NB4 (cell line): ENCODE data around the gene MVP.
A peak's percentile ranks its signal among the peaks of the same experiment; 100 is the strongest.
"Not testable (repeated sequence)": the region's sequence is repeated elsewhere in the genome, so short reads cannot be mapped to it uniquely, and the experiment has no call there.

Experiments
- DNase-seq: peaks from one replicate; pipeline ENCODE4 v3.0.0; 2010; ENCODE audit warnings: low read depth
- H3K4me3 ChIP-seq: one replicate; pipeline ENCODE4 v1.5.1; 2011; ENCODE audit warnings: mild to moderate bottlenecking, low read depth, low read length, moderate library complexity
- CTCF ChIP-seq: IDR thresholded peaks from one replicate; pipeline ENCODE4 v1.5.1; 2012; ENCODE audit warnings: low read depth, low read length
- MYC ChIP-seq: IDR thresholded peaks from 2 replicates; pipeline ENCODE4 v1.6.1; 2011; ENCODE audit warnings: low read depth, low read length
- POLR2A ChIP-seq: IDR thresholded peaks from 2 replicates; pipeline ENCODE4 v1.6.1; 2011; ENCODE audit warnings: mild to moderate bottlenecking; ENCODE audit not compliant: insufficient read length; ENCODE audit errors: extremely low read depth
- TF ChIP-seq, protein P1 (sequence below): IDR thresholded peaks from 2 replicates; pipeline ENCODE4 v1.6.1; 2011; ENCODE audit warnings: low read depth, low read length

Gene MVP

GRCh38 chr16:29784157-29784556 lies 36.1 kb upstream of the MVP start:
- no peak for TF ChIP-seq CTCF
- TF ChIP-seq, protein P1, sequence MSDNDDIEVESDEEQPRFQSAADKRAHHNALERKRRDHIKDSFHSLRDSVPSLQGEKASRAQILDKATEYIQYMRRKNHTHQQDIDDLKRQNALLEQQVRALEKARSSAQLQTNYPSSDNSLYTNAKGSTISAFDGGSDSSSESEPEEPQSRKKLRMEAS = no peak
- TF ChIP-seq POLR2A = no peak
- TF ChIP-seq MYC = no peak
- DNase-seq = no peak
- H3K4me3 ChIP-seq = no peak overlapping the region

DNA sequence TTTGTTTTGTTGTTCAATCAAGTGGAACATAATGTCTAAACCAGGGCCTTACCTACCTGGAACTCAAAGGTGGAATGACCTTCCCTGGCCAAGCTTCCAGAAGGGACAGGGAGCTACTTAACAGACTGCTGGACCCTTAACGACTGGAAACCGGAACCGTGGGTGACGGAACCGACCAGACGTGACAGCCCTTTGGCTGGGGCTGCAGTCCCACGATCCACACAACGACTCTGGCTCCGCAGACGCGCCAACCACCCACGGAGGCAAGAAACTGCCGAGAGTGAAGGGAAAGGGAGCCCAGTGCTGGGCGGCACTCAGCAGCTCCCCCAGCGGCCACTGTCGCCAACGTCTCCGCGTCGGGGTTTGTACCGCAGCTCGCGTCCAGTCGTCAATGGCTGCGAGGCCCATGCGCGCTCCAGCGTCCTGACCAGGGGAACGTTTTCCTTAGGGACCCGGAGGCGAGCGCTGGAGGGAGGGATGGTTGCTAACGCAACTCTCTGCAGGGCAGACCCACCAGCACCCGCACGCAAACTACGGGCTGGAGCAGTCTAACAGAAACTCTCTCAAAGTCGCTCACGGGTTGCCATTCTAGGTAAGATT lies 35.3 kb upstream of the MVP start:
- DNase-seq = no peak
- H3K4me3 ChIP-seq = no peak overlapping the region
- TF ChIP-seq MYC (no peak), CTCF (no peak), POLR2A (no peak)
- TF ChIP-seq, protein P1 = no peak

- H3K4me3 ChIP-seq, DNase-seq: not testable (repeated sequence)
These were observed 33.1 kb upstream of the MVP start for GRCh38 chr16:29787155-29787554.

GRCh38 chr16:29789775-29790182 lies 30.5 kb upstream of the MVP start:
- no peak for TF ChIP-seq MYC
- TF ChIP-seq CTCF = no peak
- TF ChIP-seq POLR2A = no peak
- TF ChIP-seq, protein P1 = no peak
- peak overlapping the region; percentile 74 for H3K4me3 ChIP-seq
- DNase-seq = no peak

GRCh38 chr16:29790183-29790948 lies 29.9 kb upstream of the MVP start, which contains the start of gene KIF22:
Gene KIF22, plus strand, starts transcription at chr16:29790751. Its CDS starts 9 bp downstream, at chr16:29790760.
- peak within 1 kb of the TSS; percentile 82 for H3K4me3 ChIP-seq
- peak; percentile 99 for DNase-seq
- TF ChIP-seq MYC = peak; percentile 63; the same call in 1 of the 2 replicates
- TF ChIP-seq POLR2A = peak; percentile 78
- TF ChIP-seq CTCF = peak; percentile 61
- TF ChIP-seq, protein P1 = peak; percentile 66
